DMS 273 treated with DMSO at 0.1 percent for 48 hours (cell line): ENCODE data around the gene MARCHF10.

Experiments
- DNase-seq: peaks from one replicate; lab custom pipeline; 2025; lab: John Stamatoyannopoulos, UW

Gene MARCHF10

DNA sequence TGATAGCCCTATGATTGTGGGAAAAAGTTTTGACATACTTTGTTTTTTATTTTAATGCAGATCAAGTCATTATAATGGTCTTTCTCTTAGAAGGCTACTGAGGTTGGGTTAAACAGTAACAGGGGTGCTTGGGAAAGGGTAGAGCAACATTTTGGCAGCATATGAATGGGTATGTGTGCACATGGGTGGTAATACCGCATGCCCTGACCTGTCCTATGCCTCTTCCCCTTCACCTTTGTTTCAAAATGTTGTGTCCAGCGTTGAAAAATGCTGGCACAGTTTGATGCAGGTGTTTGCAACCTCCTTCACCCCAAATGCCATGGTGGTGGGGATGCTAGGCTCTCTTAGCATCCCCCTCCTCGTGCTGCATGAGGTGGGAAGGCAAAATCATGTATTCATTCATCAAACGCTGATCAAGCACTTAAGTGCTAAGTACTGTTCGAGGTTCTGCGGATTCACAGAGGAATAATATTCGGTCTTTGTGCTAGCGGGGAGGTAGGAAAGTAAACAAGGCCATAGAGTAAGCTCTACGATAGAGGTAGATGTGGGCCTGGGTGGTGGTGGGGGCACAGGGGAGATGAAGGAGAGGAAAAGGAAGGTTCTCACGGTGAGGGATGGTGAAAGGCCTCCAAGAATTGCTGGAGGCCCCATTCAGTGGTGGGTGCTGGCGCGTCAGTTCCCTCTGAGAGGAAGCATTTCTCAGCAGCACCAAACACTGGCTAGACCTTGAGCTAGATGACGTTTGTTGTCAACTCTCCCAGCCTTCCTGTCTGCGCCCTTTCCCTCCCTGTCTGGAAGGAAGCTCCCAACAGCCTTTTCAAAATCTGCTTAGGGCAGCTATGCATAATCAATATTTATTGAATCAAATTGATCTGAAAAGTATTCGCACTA lies 13.3 kb upstream of the MARCHF10 start:
- no peak for DNase-seq

GRCh38 chr17:62819511-62820221 lies 11.6 kb upstream of the MARCHF10 start:
- DNase-seq = peak; percentile 49

DNA sequence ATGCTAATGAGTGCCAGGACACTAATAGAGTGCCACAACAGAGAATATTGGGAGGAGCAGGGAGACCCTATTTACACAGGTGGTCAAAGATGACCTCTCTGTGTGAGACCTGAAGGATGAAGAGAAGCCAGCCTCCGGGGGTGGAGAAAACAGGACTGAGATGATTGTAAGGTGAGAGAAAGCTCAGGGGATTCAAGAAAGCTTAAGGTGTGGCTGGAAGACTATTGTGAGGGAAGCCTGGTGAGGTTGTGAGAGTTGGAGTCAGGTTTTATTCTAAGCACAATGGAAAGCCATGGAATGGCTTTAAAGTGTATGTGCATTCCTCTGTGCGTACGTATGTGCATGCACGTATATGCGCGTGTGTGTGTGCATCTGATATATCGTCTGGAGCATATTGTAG lies 10.4 kb upstream of the MARCHF10 start:
- DNase-seq = no peak

DNA sequence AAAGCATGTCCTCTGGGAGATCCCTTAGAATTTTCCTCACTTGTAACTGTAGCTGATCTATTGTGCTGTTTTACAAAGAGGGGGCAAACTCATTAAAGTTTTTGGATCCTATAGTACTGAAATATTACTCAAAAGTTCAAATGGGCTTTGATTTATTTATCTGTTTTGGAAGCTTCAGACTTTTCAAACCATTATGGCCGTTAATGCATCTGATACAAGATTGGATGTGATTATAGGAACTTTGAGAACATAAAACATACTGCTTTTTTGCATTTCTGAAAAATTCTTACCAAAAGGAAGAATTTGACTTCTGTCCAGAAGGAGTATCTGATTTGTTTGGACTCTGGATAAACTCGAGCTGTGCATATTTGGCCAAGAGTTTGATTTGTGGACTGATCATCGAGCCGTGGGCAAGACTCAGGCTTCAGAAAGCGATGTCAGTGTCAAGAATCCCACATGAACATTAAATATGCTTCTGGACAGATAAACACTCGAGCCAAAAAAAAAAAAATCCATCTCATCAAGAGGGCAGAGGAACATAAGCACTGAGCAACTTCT lies 8.2 kb upstream of the MARCHF10 start:
- DNase-seq = no peak

- no peak for DNase-seq
Observed at GRCh38 chr17:62809656-62810055, 1.5 kb upstream of the MARCHF10 start.

DNA sequence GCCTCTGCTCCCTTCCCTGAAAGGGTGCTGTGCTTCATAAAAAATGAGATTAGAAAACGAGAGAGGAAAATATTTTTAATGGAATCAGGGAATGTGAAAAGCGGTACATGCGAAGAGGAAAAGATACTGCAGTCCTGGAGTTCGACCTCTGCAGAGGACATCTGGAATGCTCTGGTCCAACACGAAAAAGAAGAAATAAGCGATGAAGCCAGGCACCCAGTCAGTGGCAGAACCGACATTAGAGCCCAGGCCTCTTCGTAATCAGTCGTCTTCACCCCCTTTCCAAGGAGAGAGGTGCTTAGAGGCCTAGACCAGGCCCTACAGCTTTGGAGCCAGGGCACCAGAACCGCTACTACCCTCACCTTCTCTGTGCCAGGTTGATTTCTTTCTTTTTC lies 459 bp upstream of the MARCHF10 start:
- DNase-seq = no peak

DNA sequence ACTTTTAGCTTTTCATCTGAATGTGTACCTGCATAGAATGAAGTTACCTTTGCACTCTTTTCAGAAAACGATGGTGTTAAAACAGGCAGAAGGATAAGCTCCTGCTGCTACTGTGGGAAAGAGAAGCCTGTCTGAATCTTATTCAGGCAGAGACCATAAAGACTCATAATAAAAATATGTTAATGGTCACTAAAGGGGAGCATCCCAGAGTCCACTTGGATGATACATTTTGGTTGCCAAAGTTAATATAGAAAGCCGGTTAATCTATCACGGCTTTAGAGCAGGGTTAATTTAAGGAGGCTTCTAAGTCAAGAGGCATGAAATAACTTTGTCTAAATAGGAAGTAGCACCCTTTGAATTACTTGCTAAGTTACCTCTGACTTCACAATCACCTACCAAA lies 2.9 kb downstream of the MARCHF10 start:
- DNase-seq = no peak

DNA sequence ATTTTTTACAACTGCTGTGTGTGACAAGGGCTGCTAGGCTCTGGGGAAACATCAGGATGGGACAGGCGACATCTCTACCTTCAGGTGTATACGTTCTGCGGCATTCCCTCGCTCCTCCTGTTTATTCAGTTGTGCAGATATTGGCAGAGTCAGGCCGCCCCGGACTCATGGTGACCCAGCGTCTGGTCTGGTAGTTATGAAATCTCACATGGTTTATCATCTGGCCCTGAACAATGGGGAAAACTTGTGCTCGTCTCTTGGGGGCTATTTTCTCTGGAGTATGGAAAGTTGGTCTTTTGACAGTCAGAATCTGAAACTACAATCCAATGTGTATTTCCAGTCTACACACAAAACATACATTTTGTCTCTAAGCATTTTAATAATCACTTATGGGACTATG lies 3.3 kb downstream of the MARCHF10 start:
- DNase-seq = no peak

DNA sequence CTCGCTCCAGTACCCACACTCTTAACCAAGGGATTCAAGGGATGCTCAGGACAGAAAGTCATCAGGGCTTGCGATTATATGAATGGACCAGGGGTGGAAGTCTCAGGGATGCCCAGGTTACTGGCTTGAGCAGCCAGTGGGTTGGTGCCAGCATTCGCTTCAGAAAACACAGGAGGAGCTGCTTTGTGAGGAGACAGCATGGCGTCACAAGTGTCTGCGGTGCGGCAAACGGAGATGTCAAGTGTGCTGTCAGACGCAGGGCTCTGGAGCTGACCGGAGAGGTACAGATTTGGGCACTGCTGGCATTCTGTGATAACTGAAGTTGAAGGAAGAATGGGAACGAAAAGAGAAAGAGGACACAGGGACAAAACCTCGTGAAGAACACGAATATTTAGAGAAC lies 4.1 kb downstream of the MARCHF10 start:
- DNase-seq = no peak

- DNase-seq = no peak
Observed at GRCh38 chr17:62802561-62803205, 5.4 kb downstream of the MARCHF10 start.

DNA sequence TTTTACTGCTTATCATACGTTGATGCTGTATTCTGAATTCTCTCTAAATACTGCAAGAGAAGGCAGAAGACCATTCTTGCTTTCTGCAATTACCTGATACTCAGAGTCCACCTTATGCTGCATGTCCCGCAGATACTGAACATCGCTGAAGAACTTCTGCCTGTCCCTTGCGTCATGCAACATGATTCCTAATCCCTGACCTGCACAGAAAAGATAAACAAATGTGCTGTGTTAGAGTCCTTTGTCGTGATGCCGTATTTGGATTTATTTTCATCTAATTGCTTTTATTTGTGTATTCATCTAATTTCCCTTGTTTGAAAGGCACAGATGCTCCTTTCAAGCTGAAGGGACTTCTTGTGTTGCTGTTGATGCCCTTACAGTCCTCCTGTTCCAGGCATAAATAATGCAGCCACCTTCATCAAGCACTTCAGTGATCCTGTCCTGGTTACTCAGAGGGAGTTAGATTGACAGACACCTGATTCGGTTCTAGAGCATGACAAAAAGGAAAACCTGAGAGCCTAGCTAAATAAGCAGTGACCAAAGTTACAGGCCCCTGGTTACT lies 6.5 kb downstream of the MARCHF10 start:
- DNase-seq = no peak

DNA sequence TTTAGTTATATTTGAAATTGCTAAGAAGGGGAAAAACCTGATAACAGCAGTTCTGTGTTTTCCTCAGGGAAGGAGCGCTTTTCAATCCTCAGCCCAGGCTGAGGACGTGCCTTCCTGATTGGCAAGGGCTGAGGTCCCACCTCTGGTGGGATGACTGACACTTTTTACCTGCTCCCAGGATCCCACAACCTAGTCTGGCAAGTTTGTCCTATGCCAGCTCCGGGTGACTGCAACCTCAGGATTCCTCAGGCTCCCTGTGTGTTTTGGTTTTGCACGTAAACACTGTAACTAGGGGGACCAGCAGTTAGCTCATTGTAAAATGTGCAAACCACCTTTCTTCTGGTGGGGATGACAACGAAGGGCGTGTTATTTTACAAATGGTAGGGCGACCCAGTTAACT lies 7.5 kb downstream of the MARCHF10 start:
- no peak for DNase-seq

DNA sequence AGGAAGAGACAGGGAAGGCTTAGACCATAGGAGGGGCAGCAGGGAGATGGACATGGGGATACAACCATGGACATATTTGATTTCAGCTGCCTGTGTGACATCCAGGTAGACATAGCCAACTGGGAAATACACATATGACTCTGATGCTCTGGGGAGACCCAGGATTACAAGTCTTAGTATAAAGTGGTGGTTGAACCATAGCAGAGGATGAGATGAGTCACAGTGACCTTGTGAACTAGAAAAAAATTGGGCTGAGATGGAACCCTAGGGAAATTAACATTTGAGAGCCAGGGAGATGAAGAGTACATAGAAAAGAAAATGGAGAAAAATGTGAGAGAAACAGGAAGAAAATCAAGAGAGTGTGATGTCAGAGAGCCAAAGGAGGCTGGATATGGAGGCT lies 10.2 kb downstream of the MARCHF10 start:
- no peak for DNase-seq

GRCh38 chr17:62796291-62796690 lies 11.8 kb downstream of the MARCHF10 start:
- no peak for DNase-seq

DNA sequence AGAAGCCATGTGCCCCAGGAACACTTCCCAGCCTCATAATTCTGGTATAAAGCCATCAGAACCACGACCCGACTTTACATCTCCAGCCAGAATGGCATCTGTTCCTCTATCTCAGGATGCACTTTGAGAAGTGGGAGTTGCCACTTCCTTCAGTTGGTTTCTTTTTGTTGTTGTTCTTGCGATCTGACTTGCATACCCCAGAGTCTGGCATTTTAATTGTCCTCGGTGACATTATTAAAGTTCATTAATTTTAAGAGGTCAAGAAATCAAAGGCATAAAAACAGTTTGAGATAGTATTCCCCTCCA lies 13.5 kb downstream of the MARCHF10 start:
- DNase-seq = no peak

DNA sequence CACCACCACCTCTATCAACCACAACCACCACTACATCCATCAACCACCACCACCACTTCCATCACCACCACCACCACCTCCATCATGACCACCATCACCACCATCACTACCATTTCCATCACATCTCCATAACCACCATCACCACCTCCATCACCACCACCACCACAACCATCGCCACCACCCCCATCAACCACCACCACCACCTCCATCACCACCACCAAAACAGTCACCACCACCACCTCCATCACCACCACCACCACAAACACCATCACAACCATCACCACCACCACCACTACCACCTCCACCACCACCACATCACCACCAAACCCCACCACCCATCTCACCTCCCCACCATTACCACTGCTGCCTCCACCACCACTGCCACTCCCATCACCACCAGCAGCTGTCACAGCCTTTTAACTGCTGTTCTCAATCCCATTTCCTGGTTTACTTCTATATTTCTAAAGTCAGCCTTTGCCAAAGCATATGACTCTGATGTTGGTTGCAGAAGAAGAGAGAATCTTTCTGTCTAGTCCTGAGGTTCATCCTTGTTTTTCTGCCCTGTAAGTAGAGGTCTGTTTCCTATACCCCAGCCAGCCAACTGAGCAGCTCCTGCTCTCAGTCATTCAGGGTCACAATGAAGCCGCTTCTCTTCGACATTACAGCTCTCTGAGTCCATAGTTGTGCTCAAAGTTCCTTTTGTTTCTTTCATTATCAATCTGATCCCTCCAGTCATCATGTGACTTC lies 14.0 kb downstream of the MARCHF10 start:
- DNase-seq = no peak

DNA sequence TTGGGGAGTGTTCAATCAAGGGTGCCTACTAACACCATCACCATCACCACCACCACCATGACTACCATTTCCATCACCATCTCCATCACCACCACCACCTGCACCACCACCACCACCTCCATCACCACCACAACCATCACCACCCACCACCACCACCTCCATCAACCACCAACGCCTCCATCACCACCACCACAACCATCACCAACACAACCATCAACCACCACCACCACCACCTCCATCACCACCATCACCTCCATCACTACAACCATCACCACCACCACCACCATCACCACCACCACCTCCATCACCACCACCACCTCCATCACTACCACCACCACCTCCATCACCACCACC lies 15.7 kb downstream of the MARCHF10 start:
- DNase-seq = no peak

GRCh38 chr17:62791767-62792446 lies 16.2 kb downstream of the MARCHF10 start:
- no peak for DNase-seq

- DNase-seq = no peak
Observed at GRCh38 chr17:62791235-62791734, 16.8 kb downstream of the MARCHF10 start.

GRCh38 chr17:62790564-62790986 lies 17.5 kb downstream of the MARCHF10 start:
- DNase-seq = no peak

DNA sequence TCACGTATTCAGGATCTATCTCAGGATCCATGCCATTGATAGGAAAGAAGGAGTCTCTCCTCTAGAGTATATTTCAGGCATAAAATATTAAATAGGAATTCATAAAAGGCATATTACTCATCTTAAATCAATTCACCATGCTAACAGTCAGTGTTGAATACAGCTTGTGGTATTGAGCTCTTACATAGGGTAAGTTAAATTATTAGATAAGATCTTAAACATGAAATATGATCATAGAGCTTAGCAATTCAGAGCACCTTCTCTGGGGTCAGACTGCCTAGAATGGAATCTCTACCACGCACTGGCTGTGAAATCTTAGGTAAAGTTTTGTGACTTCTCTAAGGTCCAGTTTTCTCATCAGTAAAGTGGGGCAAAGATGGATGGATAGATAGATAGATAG lies 20.7 kb downstream of the MARCHF10 start:
- no peak for DNase-seq
